Keratinocyte (primary cell): ENCODE results near the gene TMEM238L. TPM values are rescaled to one million over a fixed set of nuclear protein-coding genes. Genes with fewer than 3 reads are reported as not detected.
A peak's percentile ranks its signal among the peaks of the same experiment; 100 is the strongest.
"Not testable (repeated sequence)": the region's sequence is repeated elsewhere in the genome, so short reads cannot be mapped to it uniquely, and the experiment has no call there.

Experiments used
- DNase-seq: peaks from one replicate; pipeline ENCODE4 v3.0.0-alpha.2; 2011; ENCODE audit warnings: low read depth, missing footprints, low spot score
- FAIRE-seq: peaks from 2 replicates; lab custom pipeline; 2011; peaks lifted over from hg19 to GRCh38; lab: Jason Lieb, UNC
- H2AFZ ChIP-seq: 2 replicates; pipeline ENCODE4 v1.6.0; 2012; ENCODE audit warnings: low read length, control low read depth, inconsistent platforms; ENCODE audit not compliant: control insufficient read depth
- H3K27ac ChIP-seq: 2 replicates; pipeline ENCODE4 v1.5.1; 2011; ENCODE audit warnings: low read length; ENCODE audit not compliant: control insufficient read depth, insufficient read depth
- H3K27me3 ChIP-seq: 3 replicates; pipeline ENCODE4 v1.6.0; 2011; ENCODE audit warnings: low read length; ENCODE audit not compliant: control insufficient read depth, insufficient read depth; ENCODE audit errors: extremely low read depth
- H3K36me3 ChIP-seq, 2 experiments: 2 replicates in 1 of 2; 3 replicates in 1 of 2; pipeline ENCODE4 v1.5.1; 2011; ENCODE audit warnings: low read length in 2 of 2, mild to moderate bottlenecking in 1 of 2; ENCODE audit not compliant: control insufficient read depth in 2 of 2, insufficient read depth in 2 of 2; ENCODE audit errors: extremely low read depth in 1 of 2
- H3K4me1 ChIP-seq: 3 replicates; pipeline ENCODE4 v1.5.1; 2011; ENCODE audit warnings: low read length; ENCODE audit not compliant: control insufficient read depth, insufficient read depth; ENCODE audit errors: extremely low read depth
- H3K4me2 ChIP-seq: 3 replicates; pipeline ENCODE4 v1.6.0; 2011; ENCODE audit warnings: low read depth, low read length; ENCODE audit not compliant: control insufficient read depth, insufficient read depth; ENCODE audit errors: extremely low read depth
- H3K4me3 ChIP-seq, 3 experiments: fragments of 200-600 bp in 1 of 3; sonication (generic) in 1 of 3; 2 replicates in 2 of 3; 3 replicates in 1 of 3; pipeline ENCODE4 v1.5.1; 2011 to 2016; ENCODE audit warnings: low read length in 3 of 3, mild to moderate bottlenecking in 3 of 3, control low read depth in 2 of 3, inconsistent platforms in 1 of 3, low read depth in 1 of 3, mixed read lengths in 1 of 3, mixed run types in 1 of 3, moderate library complexity in 1 of 3; ENCODE audit not compliant: control insufficient read depth in 2 of 3, insufficient read depth in 2 of 3; ENCODE audit errors: extremely low read depth in 1 of 3
- H3K79me2 ChIP-seq: 2 replicates; pipeline ENCODE4 v1.6.0; 2012; ENCODE audit warnings: low read length; ENCODE audit not compliant: control insufficient read depth, insufficient read depth
- H3K9ac ChIP-seq: 3 replicates; pipeline ENCODE4 v1.6.0; 2011; ENCODE audit warnings: low read length; ENCODE audit not compliant: control insufficient read depth, insufficient read depth; ENCODE audit errors: extremely low read depth
- H3K9me1 ChIP-seq: 3 replicates; pipeline ENCODE4 v1.6.0; 2011; ENCODE audit warnings: low read length; ENCODE audit not compliant: control insufficient read depth, insufficient read depth; ENCODE audit errors: extremely low read depth
- H3K9me3 ChIP-seq: 2 replicates; pipeline ENCODE4 v1.5.1; 2012; ENCODE audit warnings: low read depth, low read length; ENCODE audit not compliant: control insufficient read depth
- H4K20me1 ChIP-seq: 3 replicates; pipeline ENCODE4 v1.6.0; 2011; ENCODE audit warnings: low read length; ENCODE audit not compliant: control insufficient read depth, insufficient read depth; ENCODE audit errors: extremely low read depth
- CTCF ChIP-seq, 3 experiments: IDR thresholded peaks in 1 of 3; conservative IDR thresholded peaks in 1 of 3; optimal IDR thresholded peaks in 1 of 3; 2 replicates in 2 of 3; 3 replicates in 1 of 3; pipeline versions ENCODE3 to v1.5.1; 2011; ENCODE audit warnings: low read length in 3 of 3, mild to moderate bottlenecking in 3 of 3, moderate library complexity in 2 of 3, control low read depth in 1 of 3, inconsistent platforms in 1 of 3; ENCODE audit not compliant: insufficient read depth in 2 of 3; ENCODE audit errors: extremely low read depth in 1 of 3
- EZH2 ChIP-seq: IDR thresholded peaks from one replicate; pipeline ENCODE4 v1.6.1; 2012; ENCODE audit warnings: inconsistent platforms, mild to moderate bottlenecking, low read length, moderate library complexity
- dilution Hi-C: fragments of 300-500 bp; cut with MboI; formaldehyde crosslinking; loops from one replicate; pipeline ENCODE4 v1.7.0; 2020; ENCODE audit warnings: low sequenced_read_pairs; ENCODE audit not compliant: extremely low pct_ligation_motif_present
- polyA minus RNA-seq, 3 experiments: library from RNA; depleted of rRNA, polyadenylated mRNA; stranded (reverse); fragments of >200 nt; gene quantifications; 1 replicate in 1 of 3; 2 replicates in 1 of 3; 3 replicates in 1 of 3; pipeline ENCODE4 v1.2.3, GENCODE V29; 2011
- polyA plus RNA-seq, 5 experiments: library from polyadenylated mRNA; depleted of rRNA in 3 of 5; stranded (reverse) in 3 of 5; stranded (forward) in 1 of 5; unstranded in 1 of 5; fragments of >200 nt; gene quantifications; 1 replicate in 1 of 5; 2 replicates in 3 of 5; 3 replicates in 1 of 5; pipeline versions ENCODE4 v1.2.1 to v1.2.3, GENCODE V29; 2011 to 2012; ENCODE audit warnings: missing spikeins in 2 of 5, low read depth in 1 of 5, low replicate concordance in 1 of 5

The TMEM238L gene
- polyA plus RNA-seq (0.26 TPM in 1 of 3 replicates, not detected in the others), polyA minus RNA-seq (0.10 to 0.64 TPM in 2 of 3 replicates, not detected in the other)
- not detected for polyA plus RNA-seq (2011; ENCODE audit: low read depth)
- polyA plus RNA-seq (2011; cell fraction: cytosol; rRNA removed) = 0.25 and 0.41 TPM in 2 replicates
- polyA plus RNA-seq (2011; cell fraction: nucleus; rRNA removed) = 1.0 and 1.1 TPM in 2 replicates
- polyA plus RNA-seq (2012; ENCODE audit: low replicate concordance) = 0.55 TPM in 1 of 2 replicates, not detected in the other
- not detected for polyA minus RNA-seq (2011; cell fraction: cytosol; rRNA and poly(A)+ RNA removed)
- 0.42 and 0.78 TPM in 2 replicates for polyA minus RNA-seq (2011; cell fraction: nucleus; rRNA and poly(A)+ RNA removed)

DNA sequence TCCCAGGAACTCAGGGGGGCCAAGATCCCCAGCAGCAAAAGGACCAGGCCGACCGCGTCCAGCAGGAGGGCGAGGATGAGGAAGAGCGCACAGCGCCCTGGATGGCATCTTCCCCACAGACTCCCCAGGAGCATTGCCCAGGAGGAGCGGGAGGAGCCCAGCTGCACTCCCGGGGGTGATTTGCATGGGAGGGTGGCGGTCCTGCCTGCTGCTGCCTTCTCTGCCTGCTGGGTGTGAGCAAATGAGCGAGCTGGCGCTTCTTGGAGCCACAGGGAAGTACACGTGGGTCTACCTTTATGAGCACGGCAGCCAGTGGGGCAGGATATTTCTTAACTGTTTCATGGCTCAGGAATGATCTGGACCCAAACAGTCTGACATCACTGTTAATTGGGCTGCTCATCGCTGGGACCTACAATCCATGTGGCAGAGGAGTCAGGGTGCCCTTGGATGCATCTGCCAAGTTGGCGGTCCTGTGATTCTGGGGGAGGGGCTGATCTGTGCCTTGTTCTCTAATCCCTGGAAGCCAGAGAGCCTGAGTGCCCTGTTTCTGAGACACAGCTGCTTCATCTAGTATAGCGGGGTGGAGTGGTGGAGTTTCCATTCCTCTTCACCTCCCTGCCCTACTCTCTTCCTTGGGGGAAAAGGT lies at the start of gene TMEM238L:
TSS of gene TMEM238L (minus strand) at position 270 of the 646 bp plus-strand sequence. CDS start at position 134, 136 bp downstream.
- H3K4me1 ChIP-seq = peaks cover 23% of the 10 kb centered on the region
- dilution Hi-C loops = no loop called here

GRCh38 chr17:10846636-10847035 lies 42.7 kb upstream of the TMEM238L start:
- H3K9ac ChIP-seq, H3K9me3 ChIP-seq, H4K20me1 ChIP-seq, dilution Hi-C loops, H3K79me2 ChIP-seq, H3K4me1 ChIP-seq, H3K9me1 ChIP-seq, H2AFZ ChIP-seq, FAIRE-seq, DNase-seq, H3K36me3 ChIP-seq, H3K4me2 ChIP-seq, H3K27ac ChIP-seq, H3K4me3 ChIP-seq, H3K27me3 ChIP-seq: not testable (repeated sequence)

More for the DNA sequence above, at the start of gene TMEM238L:
- FAIRE-seq (no peak), DNase-seq (no peak)
- no peak within 1 kb of the TSS for H3K9ac ChIP-seq
- no peak within 1 kb of the TSS for H3K27ac ChIP-seq
- TF ChIP-seq CTCF (optimal IDR thresholded peaks at IDR 0.05 in 1 of 3, IDR thresholded peaks at IDR 0.05 in 1 of 3, conservative IDR thresholded peaks at IDR 0.05 in 1 of 3; ENCODE audit: extremely low read depth in 1 of 3, insufficient read depth in 2 of 3, low read length in 3 of 3) = no peak
- no peak for TF ChIP-seq EZH2
- H3K9me1 ChIP-seq = no peaks in the 10 kb centered on the region
- peak within 1 kb of the TSS; percentile 8 for H3K4me2 ChIP-seq
- no peaks in the 10 kb centered on the region for H3K27me3 ChIP-seq
- H3K79me2 ChIP-seq = no peaks in the 10 kb centered on the region
- peak within 1 kb of the TSS; percentile 23 for H2AFZ ChIP-seq
- H3K36me3 ChIP-seq = no peaks in the 10 kb centered on the region
- no peak within 1 kb of the TSS for H3K4me3 ChIP-seq
- H3K9me3 ChIP-seq = no peaks in the 10 kb centered on the region
- no peaks in the 10 kb centered on the region for H4K20me1 ChIP-seq
